Measurements from ENCODE around the gene STX8.

STX8 gene

DNA sequence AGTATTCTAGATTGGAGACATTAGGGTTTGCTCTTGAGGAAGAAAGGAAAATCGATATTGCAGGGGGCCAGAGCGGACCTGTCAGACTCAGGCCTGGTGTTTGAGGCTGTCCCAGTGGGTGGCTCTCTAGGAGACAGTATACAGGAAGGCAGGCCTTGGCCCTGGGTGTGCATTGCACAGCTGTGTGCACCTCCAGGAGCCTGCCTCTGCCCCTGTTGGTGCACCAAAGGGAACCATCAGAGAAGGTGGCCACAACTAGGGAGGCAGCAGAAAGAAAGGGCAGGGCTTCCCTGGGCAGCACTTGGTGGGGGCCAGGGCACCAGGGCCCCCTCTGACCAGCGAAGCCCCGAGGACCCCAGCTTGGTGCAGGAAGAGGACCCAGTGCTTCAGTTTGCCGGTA is 366.3 kb downstream of the STX8 start:
- H3K27me3 Mint-ChIP-seq (ENCODE audit: low read depth) = peaks cover 28% of the 10 kb centered on the region
- no peak overlapping the region for H3K4me3 Mint-ChIP-seq
- no peaks in the 10 kb centered on the region for H3K9me3 Mint-ChIP-seq
- no peak overlapping the region for H3K27ac Mint-ChIP-seq
- no peaks in the 10 kb centered on the region for H3K36me3 Mint-ChIP-seq (ENCODE audit: low read depth)
- no peak for TF ChIP-seq CTCF (IDR thresholded peaks at IDR 0.05; ENCODE audit: unreplicated experiment in 3 of 3)
- peaks cover 28% of the 10 kb centered on the region for H3K4me1 Mint-ChIP-seq

DNA sequence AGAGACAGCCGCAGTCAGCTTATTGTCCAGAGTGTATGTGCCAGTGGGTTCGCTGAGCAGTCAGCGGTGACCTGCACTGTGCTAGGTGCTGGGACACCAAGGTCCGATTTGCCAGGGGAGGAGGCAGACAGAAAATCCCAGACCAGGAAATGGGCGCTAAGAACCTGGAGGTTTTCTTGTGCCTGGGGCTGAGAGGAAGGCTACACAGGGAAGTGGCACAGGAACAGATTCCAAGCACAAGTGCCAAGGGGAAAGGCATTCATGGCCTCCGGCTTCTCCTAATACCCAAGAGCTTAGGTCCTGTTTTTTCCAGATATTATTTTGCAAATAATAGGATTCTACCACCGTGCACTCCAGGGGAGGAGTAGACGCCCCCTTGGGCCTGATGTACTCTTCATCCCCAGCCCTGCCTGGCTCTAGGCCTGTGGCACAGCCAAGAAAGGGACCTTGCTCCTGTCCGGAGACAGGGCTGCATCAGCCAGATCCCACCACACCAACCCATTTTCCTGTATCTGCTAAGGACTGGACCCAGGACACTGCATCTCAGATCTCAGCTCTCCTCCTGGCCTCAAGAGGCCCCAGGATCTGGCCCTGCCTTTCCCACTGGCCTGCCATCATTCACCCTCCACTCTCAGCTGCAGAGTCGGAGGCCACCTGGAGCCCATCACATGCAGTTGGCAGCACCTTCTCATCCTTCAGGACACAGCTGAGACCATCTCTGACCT is 367.1 kb downstream of the STX8 start:
- no peak overlapping the region for H3K4me3 Mint-ChIP-seq
- peak overlapping the region in 1 of 3 experiments; percentile 55 for H3K27ac Mint-ChIP-seq
- no peaks in the 10 kb centered on the region for H3K9me3 Mint-ChIP-seq
- peaks cover 25% of the 10 kb centered on the region for H3K4me1 Mint-ChIP-seq
- no peak for TF ChIP-seq CTCF (IDR thresholded peaks at IDR 0.05; ENCODE audit: unreplicated experiment in 3 of 3)
- H3K36me3 Mint-ChIP-seq (ENCODE audit: low read depth) = no peaks in the 10 kb centered on the region
- peaks cover 33% of the 10 kb centered on the region for H3K27me3 Mint-ChIP-seq (ENCODE audit: low read depth)

GRCh38 chr17:9206741-9207332 is 368.8 kb downstream of the STX8 start:
- Mint-ChIP-seq H3K27ac (peak overlapping the region; percentile 87 to 94 (median 87)), H3K4me3 (peak overlapping the region; percentile 62 to 65 (median 63)), H3K36me3 (ENCODE audit: low read depth) (no peaks in the 10 kb centered on the region), H3K27me3 (ENCODE audit: low read depth) (peaks cover 30% of the 10 kb centered on the region), H3K9me3 (no peaks in the 10 kb centered on the region), H3K4me1 (peaks cover 22% of the 10 kb centered on the region)
- TF ChIP-seq CTCF (IDR thresholded peaks at IDR 0.05; ENCODE audit: unreplicated experiment in 3 of 3) = no peak

DNA sequence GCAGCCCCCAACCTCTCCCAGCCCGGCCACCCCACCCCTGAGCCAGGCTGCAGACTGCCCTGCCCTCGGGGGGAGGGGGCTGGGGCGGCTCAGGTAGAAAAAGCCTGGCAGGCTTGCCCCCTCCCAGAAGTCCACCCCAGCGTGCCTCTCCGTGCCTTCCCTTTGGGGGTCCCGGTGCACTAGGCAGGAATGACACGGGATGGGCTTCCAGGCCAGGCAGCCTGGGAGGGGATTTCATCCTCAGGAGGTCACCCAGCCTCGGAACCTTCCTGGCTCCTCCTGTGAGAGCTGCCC is 369.3 kb downstream of the STX8 start:
- H3K9me3 Mint-ChIP-seq = no peaks in the 10 kb centered on the region
- H3K27me3 Mint-ChIP-seq (ENCODE audit: low read depth) = peaks cover 28% of the 10 kb centered on the region
- H3K4me3 Mint-ChIP-seq = peak overlapping the region; percentile 62 to 65 (median 63)
- H3K36me3 Mint-ChIP-seq (ENCODE audit: low read depth) = no peaks in the 10 kb centered on the region
- H3K4me1 Mint-ChIP-seq = peaks cover 26% of the 10 kb centered on the region
- TF ChIP-seq CTCF (IDR thresholded peaks at IDR 0.05; ENCODE audit: unreplicated experiment in 3 of 3) = no peak
- peak overlapping the region; percentile 87 to 94 (median 87) for H3K27ac Mint-ChIP-seq

DNA sequence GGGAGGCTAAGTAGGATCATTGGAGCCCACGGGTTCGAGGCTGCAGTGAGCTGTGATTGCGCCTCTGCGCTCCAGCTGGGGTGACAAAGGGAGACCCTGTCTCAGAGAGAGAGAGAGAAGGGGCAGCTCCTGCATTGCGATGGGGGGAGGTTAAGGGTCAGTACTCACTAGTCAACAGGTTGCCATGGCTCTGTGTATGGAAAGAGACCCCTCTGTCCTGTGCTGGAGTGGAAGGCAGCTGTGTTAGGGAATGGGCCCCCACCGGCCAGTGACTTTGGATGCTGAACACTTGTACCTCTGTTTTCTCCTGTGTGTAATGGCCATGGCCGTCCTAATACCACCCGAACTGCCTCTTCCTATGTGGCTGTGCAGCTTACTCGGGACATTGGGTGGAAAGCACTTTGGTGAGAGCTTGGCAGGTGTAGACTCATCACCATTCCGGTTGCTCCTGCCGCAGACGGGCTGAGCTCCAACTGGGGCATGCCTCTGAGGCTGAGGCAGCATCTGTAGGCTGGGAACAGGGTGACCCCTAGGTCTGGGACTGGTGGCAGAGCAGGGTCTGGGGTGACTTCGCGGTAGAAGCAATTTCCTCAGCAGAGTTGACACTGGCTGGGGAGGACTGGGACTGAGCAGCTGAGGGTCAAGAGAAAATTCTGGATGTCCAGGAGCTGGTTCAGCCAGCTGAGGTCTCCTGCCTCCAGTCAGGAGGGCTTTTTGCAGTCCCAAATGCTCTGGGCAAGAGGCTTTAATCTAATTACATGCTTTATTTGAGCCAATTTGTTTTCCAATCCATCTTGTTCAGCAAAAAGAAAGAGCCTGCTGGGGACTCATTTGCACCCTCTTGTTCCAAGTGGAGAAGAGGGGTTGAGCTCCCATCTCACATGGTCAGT is 369.9 kb downstream of the STX8 start:
- Mint-ChIP-seq H3K36me3 (ENCODE audit: low read depth) (no peaks in the 10 kb centered on the region), H3K4me3 (no peak overlapping the region), H3K27ac (peak overlapping the region in 2 of 3 experiments; percentile 41 to 94), H3K4me1 (peaks cover 32% of the 10 kb centered on the region), H3K27me3 (ENCODE audit: low read depth) (peaks cover 27% of the 10 kb centered on the region), H3K9me3 (no peaks in the 10 kb centered on the region)
- no peak for TF ChIP-seq CTCF (IDR thresholded peaks at IDR 0.05; ENCODE audit: unreplicated experiment in 3 of 3)

All from nephron (organoid).